ENCODE results near the gene FOLH1.
"Not testable (repeated sequence)": the region's sequence is repeated elsewhere in the genome, so short reads cannot be mapped to it uniquely, and the experiment has no call there.

DNA sequence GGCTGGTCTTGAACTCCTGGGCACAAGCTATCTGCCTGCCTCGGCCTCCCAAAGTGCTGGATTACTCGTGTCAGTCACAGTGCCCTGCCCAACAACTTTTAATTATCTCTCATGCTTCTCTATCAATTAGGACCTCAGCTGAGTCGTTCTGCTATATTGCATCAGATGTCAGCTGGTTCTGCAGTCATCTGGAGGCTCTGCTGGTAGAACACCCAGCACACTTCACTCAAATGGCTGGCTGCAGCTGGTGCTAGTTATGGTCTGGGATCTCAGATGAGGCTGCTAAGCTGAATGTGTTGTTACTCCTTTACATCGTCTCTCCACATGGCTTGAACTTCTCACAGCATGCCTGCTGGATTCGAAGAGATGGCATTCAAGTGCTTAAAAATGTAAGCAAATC lies 42.8 kb upstream of the FOLH1 start:
- TF ChIP-seq, protein P1, sequence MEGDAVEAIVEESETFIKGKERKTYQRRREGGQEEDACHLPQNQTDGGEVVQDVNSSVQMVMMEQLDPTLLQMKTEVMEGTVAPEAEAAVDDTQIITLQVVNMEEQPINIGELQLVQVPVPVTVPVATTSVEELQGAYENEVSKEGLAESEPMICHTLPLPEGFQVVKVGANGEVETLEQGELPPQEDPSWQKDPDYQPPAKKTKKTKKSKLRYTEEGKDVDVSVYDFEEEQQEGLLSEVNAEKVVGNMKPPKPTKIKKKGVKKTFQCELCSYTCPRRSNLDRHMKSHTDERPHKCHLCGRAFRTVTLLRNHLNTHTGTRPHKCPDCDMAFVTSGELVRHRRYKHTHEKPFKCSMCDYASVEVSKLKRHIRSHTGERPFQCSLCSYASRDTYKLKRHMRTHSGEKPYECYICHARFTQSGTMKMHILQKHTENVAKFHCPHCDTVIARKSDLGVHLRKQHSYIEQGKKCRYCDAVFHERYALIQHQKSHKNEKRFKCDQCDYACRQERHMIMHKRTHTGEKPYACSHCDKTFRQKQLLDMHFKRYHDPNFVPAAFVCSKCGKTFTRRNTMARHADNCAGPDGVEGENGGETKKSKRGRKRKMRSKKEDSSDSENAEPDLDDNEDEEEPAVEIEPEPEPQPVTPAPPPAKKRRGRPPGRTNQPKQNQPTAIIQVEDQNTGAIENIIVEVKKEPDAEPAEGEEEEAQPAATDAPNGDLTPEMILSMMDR (conservative IDR thresholded peaks at IDR 0.05; ENCODE audit: low read length): not testable (repeated sequence)
- TF ChIP-seq EZH2phosphoT487 (IDR thresholded peaks at IDR 0.05; ENCODE audit: borderline replicate concordance): not testable (repeated sequence)
